HTERT RPE-1 (cell line): ENCODE measurements around the gene DOCK7.
"Not testable (repeated sequence)": the region's sequence is repeated elsewhere in the genome, so short reads cannot be mapped to it uniquely, and the experiment has no call there.

Experiments
- in situ Hi-C: fragments of 300-500 bp; cut with MboI; formaldehyde crosslinking; loops from 4 replicates; pipeline ENCODE4 v1.14.3; 2020; ENCODE audit warnings: low sequenced_read_pairs

Gene DOCK7

DNA sequence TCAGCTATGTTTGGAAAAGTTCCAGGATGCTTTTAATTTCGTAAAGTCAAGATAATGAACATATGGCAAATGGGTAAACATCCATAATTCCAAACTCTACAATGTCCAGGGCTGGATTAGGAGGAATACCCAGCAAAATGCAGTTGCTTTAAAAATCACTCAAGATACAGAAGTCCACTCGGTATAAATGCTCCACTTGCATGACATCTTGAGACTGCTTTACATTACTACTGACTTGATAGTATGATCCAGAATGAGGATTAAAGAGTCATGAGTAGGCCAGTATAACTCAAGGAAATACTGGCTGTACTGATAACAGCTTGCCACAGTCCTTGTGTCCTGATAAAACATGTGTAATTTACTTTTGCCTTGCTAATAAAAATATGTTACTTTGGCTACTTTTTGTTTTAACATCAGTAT lies 149.1 kb downstream of the DOCK7 start:
- in situ Hi-C loops: no loop called here

- in situ Hi-C loops: no loop called here
Observed at GRCh38 chr1:62536865-62537264, 151.3 kb downstream of the DOCK7 start.

- in situ Hi-C loops: no loop called here
Observed at GRCh38 chr1:62530516-62531154, 157.6 kb downstream of the DOCK7 start.

GRCh38 chr1:62529227-62529626 lies 159.0 kb downstream of the DOCK7 start:
- in situ Hi-C loops: no loop called here

GRCh38 chr1:62528015-62528414 lies 160.2 kb downstream of the DOCK7 start:
- in situ Hi-C loops: no loop called here

DNA sequence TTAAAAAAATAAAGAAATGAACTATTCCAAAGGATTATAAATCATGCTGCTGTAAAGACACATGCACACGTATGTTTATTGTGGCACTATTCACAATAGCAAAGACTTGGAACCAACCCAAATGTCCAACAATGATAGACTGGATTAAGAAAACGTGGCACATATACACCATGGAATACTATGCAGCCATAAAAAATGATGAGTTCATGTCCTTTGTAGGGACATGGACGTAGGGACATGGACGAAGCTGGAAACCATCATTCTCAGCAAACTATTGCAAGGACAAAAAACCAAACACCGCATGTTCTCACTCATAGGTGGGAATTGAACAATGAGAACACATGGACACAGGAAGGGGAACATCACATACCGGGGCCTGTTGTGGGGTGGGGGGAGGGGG lies 160.8 kb downstream of the DOCK7 start:
- in situ Hi-C loops: not testable (repeated sequence)

- in situ Hi-C loops: no loop called here
Observed at GRCh38 chr1:62523860-62524259, 164.3 kb downstream of the DOCK7 start.

GRCh38 chr1:62516600-62516999 lies 171.6 kb downstream of the DOCK7 start:
- in situ Hi-C loops: no loop called here

GRCh38 chr1:62514746-62515423 lies 173.3 kb downstream of the DOCK7 start:
- in situ Hi-C loops: no loop called here

DNA sequence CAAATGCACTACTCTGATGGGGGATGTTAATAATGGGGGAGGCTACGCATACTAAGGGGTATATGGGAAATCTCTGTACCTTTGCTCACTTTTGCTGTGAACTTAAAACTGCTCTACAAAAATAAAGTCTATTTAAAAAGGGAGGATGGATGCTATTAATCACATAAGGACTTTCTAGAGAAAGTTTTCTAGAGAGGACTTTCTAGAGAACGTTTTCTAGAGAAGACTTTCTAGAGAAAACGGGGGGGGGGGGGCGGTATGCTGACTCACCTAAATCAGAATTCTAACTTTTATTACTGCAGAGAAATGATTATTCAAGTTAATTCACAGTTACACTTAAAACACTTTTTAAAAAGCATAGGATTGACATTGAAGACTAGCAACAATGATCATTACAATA lies 175.2 kb downstream of the DOCK7 start:
- in situ Hi-C loops: no loop called here

DNA sequence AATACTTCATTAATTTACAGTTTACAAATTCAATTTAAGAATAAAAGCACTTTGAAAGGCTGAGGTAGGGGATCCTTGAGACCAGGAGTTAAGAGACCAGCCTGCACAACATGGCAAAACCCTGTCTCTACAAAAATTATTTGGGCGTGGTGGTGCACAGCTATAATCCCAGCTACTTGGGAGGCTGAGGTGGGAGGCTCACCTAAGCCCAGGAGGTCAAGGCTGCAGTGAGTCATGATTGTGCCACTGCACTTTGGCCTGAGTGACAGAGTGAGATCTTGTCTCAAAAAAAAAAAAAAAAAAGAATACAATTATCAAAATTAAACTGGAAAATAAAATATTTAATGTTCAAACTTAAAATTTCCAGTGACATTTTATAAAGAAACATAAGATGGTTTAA lies 179.2 kb downstream of the DOCK7 start:
- in situ Hi-C loops: no loop called here

DNA sequence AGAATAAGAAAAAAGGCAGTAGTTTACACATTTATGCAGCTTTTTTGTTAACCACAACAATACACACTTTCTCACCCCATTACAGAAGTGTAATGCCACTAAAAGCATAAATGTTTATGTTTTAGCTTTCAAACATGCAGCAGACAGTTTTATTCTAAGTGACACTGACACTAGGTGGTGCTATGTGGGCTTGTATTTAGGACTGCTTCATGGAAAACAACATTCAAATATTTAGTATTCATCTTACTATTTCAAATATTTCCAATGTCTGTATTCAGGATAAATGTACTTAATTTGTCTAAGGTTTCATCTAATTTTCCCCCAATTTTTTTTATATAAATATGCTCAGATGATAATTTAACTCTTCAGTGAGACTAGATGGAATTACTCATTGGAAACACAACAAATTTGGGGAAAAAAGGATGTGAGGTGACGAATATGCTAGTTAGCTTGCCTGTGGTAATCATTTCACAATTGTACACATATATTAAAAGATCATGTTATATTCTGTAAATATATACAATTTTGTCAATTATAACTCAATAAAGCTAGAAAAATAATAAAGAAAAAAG lies 179.9 kb downstream of the DOCK7 start:
- in situ Hi-C loops: no loop called here

DNA sequence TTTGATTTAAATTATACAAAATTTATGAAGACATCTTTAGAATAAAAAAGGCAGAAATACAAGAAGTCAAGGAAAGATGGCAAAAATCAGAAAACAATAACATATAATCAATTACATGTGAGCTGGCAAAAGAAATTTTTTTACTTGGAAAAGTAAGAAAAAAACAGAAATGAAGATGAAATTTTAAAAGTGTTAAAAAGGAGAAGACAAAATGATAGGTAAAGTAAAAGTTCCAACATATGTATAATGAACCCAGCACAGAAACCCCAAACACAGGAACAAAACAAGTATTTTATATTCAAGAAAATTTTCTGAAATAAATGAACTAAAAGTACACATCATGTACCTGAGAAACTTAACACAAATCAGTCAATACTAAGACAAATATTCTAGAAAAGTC lies 188.0 kb downstream of the DOCK7 start:
- in situ Hi-C loops: no loop called here

DNA sequence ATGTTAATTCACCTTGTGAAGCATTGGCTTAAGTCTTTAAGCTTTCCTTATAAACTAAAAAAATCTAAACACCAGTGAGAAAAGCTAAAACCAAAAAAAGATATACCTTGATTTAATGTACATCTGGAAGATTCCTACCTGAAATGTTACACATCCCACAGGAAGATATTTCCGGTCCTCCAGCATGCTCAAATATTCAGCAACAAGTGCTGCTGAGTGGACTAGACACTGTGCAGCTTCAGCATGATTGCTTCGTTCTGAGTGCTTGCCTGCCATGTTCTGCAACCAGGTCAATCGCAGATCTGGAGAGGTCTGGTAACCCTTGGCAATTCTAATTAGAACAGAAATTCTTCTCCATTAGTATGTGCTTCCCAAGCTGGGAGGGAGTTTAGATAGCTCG lies 194.0 kb downstream of the DOCK7 start:
- in situ Hi-C loops: no loop called here

- in situ Hi-C loops: no loop called here
Observed at GRCh38 chr1:62493656-62494055, 194.5 kb downstream of the DOCK7 start.

DNA sequence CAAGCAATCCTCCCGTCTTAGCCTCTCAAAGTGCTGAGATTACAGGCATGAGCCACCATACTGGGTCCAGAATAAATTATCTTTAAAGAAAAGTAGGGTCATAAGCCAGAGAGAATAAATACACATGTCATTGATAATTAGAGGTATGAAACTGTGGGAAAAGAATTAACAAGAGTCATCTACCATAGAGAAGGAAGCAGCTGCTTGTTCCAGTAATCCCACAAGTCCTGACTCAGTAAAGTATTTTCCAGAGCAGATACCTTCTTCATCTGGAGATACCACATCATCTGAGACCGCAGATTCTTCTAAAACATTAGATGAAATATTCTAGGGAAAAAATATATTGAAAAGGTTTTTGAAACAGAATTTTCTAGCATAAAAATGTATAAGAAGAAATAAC lies 195.7 kb downstream of the DOCK7 start:
- in situ Hi-C loops: no loop called here

- in situ Hi-C loops: no loop called here
Observed at GRCh38 chr1:62487956-62488355, 200.2 kb downstream of the DOCK7 start.

GRCh38 chr1:62484824-62485468 lies 203.2 kb downstream of the DOCK7 start:
- in situ Hi-C loops: no loop called here

DNA sequence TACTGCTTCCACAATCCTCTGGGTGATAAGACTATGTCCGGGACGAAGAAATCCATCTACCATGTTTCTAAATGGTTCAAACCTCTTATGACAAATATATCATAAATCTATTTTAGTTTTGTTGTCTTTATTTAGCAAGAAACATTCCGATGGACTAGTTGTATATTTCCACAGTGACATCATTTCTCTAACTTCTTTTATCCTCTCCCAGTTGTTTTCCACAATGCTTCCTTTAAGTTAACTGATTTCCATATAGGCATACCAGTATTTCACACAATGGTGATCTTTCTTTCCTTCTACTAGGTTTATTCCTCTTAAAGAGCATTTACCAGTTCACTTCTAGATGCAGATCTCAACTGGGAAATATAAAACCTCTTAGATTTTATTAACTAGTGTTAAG lies 206.5 kb downstream of the DOCK7 start:
- in situ Hi-C loops: no loop called here

DNA sequence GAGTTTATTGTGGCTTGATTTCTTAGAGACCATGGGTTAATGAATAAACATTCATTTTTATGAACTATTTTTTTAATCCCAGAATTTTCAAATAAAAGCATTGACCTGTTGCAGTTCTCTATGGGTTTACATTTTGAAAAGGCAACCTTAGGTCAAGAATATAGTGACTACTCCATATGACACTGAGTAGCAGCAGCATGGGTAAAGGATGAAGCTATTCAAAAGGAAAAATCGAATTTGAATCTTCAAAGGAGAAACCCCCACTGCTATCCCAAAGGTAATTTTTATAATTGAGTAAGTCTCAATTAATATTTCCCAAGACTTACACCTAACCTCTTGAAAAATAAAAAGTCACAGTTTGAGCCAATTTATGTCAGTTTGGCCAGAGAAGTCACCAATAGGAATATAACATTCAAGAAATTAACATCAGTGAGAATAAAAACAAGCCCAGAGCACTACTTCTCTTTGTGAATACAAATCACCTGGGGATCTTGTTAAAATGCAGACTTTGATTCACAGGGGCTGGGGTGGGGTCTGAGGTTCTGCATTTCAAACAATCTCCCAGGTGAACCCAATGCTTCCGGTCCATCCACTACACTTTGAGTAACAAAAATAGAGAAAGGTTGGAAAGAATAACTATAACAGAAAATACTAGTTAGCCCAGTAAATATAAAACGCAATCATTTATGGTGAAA lies 211.5 kb downstream of the DOCK7 start:
- in situ Hi-C loops: no loop called here

- in situ Hi-C loops: no loop called here
Observed at GRCh38 chr1:62467092-62467491, 221.1 kb downstream of the DOCK7 start.
